ENCODE data around the gene NKTR. TPM values are rescaled to one million over a fixed set of nuclear protein-coding genes. Genes with fewer than 3 reads are reported as not detected.

The NKTR gene
- polyA plus RNA-seq, 3 donors = 2.6 to 78.5 (median 5.8) TPM

DNA sequence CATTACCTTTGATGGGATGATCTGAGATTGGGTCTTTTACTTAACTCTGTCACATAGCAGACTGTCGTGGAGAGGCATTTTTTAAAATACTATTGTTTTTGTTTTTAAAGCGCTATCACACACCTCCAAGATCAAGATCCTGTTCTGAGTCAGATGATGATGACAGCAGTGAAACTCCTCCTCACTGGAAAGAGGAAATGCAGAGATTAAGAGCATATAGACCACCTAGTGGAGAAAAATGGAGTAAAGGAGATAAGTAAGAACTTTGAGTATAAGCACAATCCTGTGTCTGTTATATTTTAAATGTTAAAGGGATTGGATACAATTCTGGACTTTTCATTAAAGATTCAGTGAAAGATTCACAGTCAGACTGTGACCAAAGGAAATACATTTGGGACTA is 34.6 kb downstream of the NKTR start:
- H3K4me2 ChIP-seq (replicated peaks; ENCODE audit: extremely low read depth, low read length, poor library complexity, severe bottlenecking) = no peak overlapping the region
- Mint-ChIP-seq H3K9me3 (no peaks in the 10 kb centered on the region), H3K27ac (peak overlapping the region in 5 of 7 donors; percentile 12 to 61 (median 23)), H3K36me3 (peaks cover 51 to 59% of the 10 kb centered on the region in 2 donors), H3K27me3 (ENCODE audit: low read depth in 3 of 3) (no peaks in the 10 kb centered on the region), H3K4me1 (peaks cover 2% of the 10 kb centered on the region), H3K4me3 (no peak overlapping the region)
- peaks cover 33% of the 10 kb centered on the region for H3K79me2 ChIP-seq (ENCODE audit: insufficient read depth, low read length)
- H3K27me3 ChIP-seq (ENCODE audit: control insufficient read depth in 2 of 2, insufficient read depth in 2 of 2, low read length in 2 of 2) = no peaks in the 10 kb centered on the region
- WGBS (ENCODE audit: insufficient coverage) = no CpG with 5 or more reads among the region's 2 CpGs
- H3K4me1 ChIP-seq (ENCODE audit: control insufficient read depth in 1 of 2, insufficient read depth in 2 of 2, low read length in 2 of 2) = no peaks in the 10 kb centered on the region
- H2AFZ ChIP-seq (ENCODE audit: insufficient read depth, low read depth, low read length, poor library complexity, severe bottlenecking) = no peak overlapping the region
- intact Hi-C loops (cut with micrococcal nuclease) = no loop called here
- no peak overlapping the region for H3K4me3 ChIP-seq (replicated peaks in 1 of 3; ENCODE audit: low read depth in 2 of 3, low read length in 3 of 3)
- no peak overlapping the region for H3K9ac ChIP-seq (ENCODE audit: insufficient read depth, low read length, poor library complexity, severe bottlenecking)
- peak overlapping the region in 1 of 2 donors; percentile 21 for H3K27ac ChIP-seq (ENCODE audit: low read depth in 1 of 2, low read length in 2 of 2)
- peaks cover 70% of the 10 kb centered on the region for H4K20me1 ChIP-seq (ENCODE audit: insufficient read depth, low read length)
- H3K9me3 ChIP-seq (replicated peaks in 1 of 2; ENCODE audit: control insufficient read depth in 1 of 2, insufficient read depth in 1 of 2, low read length in 2 of 2) = no peaks in the 10 kb centered on the region
- DNase-seq = peak; percentile 45 to 67 (median 64)
- TF ChIP-seq, protein P1, sequence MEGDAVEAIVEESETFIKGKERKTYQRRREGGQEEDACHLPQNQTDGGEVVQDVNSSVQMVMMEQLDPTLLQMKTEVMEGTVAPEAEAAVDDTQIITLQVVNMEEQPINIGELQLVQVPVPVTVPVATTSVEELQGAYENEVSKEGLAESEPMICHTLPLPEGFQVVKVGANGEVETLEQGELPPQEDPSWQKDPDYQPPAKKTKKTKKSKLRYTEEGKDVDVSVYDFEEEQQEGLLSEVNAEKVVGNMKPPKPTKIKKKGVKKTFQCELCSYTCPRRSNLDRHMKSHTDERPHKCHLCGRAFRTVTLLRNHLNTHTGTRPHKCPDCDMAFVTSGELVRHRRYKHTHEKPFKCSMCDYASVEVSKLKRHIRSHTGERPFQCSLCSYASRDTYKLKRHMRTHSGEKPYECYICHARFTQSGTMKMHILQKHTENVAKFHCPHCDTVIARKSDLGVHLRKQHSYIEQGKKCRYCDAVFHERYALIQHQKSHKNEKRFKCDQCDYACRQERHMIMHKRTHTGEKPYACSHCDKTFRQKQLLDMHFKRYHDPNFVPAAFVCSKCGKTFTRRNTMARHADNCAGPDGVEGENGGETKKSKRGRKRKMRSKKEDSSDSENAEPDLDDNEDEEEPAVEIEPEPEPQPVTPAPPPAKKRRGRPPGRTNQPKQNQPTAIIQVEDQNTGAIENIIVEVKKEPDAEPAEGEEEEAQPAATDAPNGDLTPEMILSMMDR (IDR thresholded peaks at IDR 0.05) = peak; percentile 50
- H3K36me3 ChIP-seq (replicated peaks in 1 of 2; ENCODE audit: control insufficient read depth in 1 of 2, insufficient read depth in 2 of 2, low read length in 2 of 2) = peaks cover 93 to 100% of the 10 kb centered on the region in 2 donors

DNA sequence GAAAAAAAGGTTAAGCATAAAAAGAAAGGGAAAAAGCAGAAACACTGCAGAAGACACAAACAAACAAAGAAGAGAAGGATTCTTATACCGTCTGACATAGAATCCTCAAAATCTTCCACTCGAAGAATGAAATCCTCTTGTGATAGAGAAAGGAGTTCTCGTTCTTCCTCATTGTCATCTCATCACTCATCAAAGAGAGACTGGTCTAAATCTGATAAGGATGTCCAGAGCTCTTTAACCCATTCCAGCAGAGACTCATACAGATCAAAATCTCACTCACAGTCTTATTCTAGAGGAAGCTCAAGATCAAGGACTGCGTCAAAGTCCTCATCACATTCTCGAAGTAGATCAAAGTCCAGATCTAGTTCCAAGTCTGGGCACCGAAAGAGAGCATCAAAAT is 36.5 kb downstream of the NKTR start:
- peaks cover 89 to 97% of the 10 kb centered on the region in 2 donors for H3K36me3 ChIP-seq (replicated peaks in 1 of 2; ENCODE audit: control insufficient read depth in 1 of 2, insufficient read depth in 2 of 2, low read length in 2 of 2)
- TF ChIP-seq, protein P1 (IDR thresholded peaks at IDR 0.05) = no peak
- Mint-ChIP-seq H3K36me3 (peaks cover 46 to 58% of the 10 kb centered on the region in 2 donors), H3K27ac (no peak overlapping the region), H3K4me3 (no peak overlapping the region), H3K9me3 (no peaks in the 10 kb centered on the region), H3K27me3 (ENCODE audit: low read depth in 3 of 3) (no peaks in the 10 kb centered on the region), H3K4me1 (peaks cover 2% of the 10 kb centered on the region)
- DNase-seq = no peak
- H3K79me2 ChIP-seq (ENCODE audit: insufficient read depth, low read length) = peaks cover 42% of the 10 kb centered on the region
- H4K20me1 ChIP-seq (ENCODE audit: insufficient read depth, low read length) = peaks cover 82% of the 10 kb centered on the region
- H3K9me3 ChIP-seq (replicated peaks in 1 of 2; ENCODE audit: control insufficient read depth in 1 of 2, insufficient read depth in 1 of 2, low read length in 2 of 2) = no peaks in the 10 kb centered on the region
- H3K4me1 ChIP-seq (ENCODE audit: control insufficient read depth in 1 of 2, insufficient read depth in 2 of 2, low read length in 2 of 2) = no peaks in the 10 kb centered on the region
- H3K27me3 ChIP-seq (ENCODE audit: control insufficient read depth in 2 of 2, insufficient read depth in 2 of 2, low read length in 2 of 2) = no peaks in the 10 kb centered on the region
- no peak overlapping the region for H3K4me3 ChIP-seq (replicated peaks in 1 of 3; ENCODE audit: low read depth in 2 of 3, low read length in 3 of 3)
- 100% methylated on average over 2 of the region's 6 CpGs for WGBS (ENCODE audit: insufficient coverage)
- H3K27ac ChIP-seq (ENCODE audit: low read depth in 1 of 2, low read length in 2 of 2) = peak overlapping the region in 1 of 2 donors; percentile 34
- no peak overlapping the region for H3K9ac ChIP-seq (ENCODE audit: insufficient read depth, low read length, poor library complexity, severe bottlenecking)
- H2AFZ ChIP-seq (ENCODE audit: insufficient read depth, low read depth, low read length, poor library complexity, severe bottlenecking) = no peak overlapping the region
- intact Hi-C loops (cut with micrococcal nuclease) = no loop called here
- H3K4me2 ChIP-seq (replicated peaks; ENCODE audit: extremely low read depth, low read length, poor library complexity, severe bottlenecking) = no peak overlapping the region
